K562 (cell line): ENCODE measurements around the gene SPINK4. TPM values are rescaled to one million over a fixed set of nuclear protein-coding genes. Genes with fewer than 3 reads are reported as not detected.

Source experiments
- ATAC-seq: fragments of 200-7000 bp; cut with Tn5 transposase; 3 replicates; pipeline ENCODE4 v1.9.1; 2020; ENCODE audit warnings: moderate library complexity
- BruUV-seq: library from RNA; stranded (reverse); fragments of 400-500 nt; replicated peaks from 2 replicates; lab custom pipeline; 2021; lab: Mats Ljungman, UMichigan
- CTCF ChIA-PET: fragments of 300-600 bp; formaldehyde crosslinking; extraction: SDS; loops from one replicate; lab custom pipeline; 2021; ENCODE audit warnings: low intra/inter-chr PET ratio; lab: Yijun Ruan, JAX
- POLR2A ChIA-PET: fragments of 300-600, 350-650 bp; sonication (Branson Sonifier 250); formaldehyde crosslinking; extraction: SDS; loops from one replicate; lab custom pipeline; 2021; ENCODE audit warnings: antibody characterized with exemption, inconsistent platforms; lab: Yijun Ruan, JAX
- DNase-seq, 4 experiments: peaks; one replicate each; pipeline versions ENCODE4 v3.0.0 to v3.0.0-alpha.2; 2011 to 2018; ENCODE audit warnings: low spot score in 3 of 4, mixed read lengths in 3 of 4; ENCODE audit errors: extremely low read depth in 1 of 4
- FAIRE-seq: peaks from 2 replicates; lab custom pipeline; 2011; peaks lifted over from hg19 to GRCh38; lab: Jason Lieb, UNC
- H2AFZ ChIP-seq: 2 replicates; pipeline ENCODE4 v1.6.0; 2011; ENCODE audit warnings: low read depth, low read length, control low read depth, inconsistent platforms
- H3K27ac ChIP-seq: fragments of 200-600 bp; 3 replicates; pipeline ENCODE4 v1.8.0; 2011; ENCODE audit warnings: low read depth, mild to moderate bottlenecking, control low read depth, inconsistent platforms, low read length, moderate library complexity, mixed read lengths; ENCODE audit errors: extremely low read depth
- H3K27me3 ChIP-seq, 2 experiments: fragments of 300-600 bp in 1 of 2; 2 replicates in 1 of 2; 3 replicates in 1 of 2; pipeline versions ENCODE4 v1.6.0 to v1.8.0; 2011; ENCODE audit warnings: inconsistent platforms in 2 of 2, low read length in 2 of 2, mild to moderate bottlenecking in 1 of 2, mixed read lengths in 1 of 2, moderate library complexity in 1 of 2; ENCODE audit not compliant: control insufficient read depth in 2 of 2, insufficient read depth in 2 of 2
- H3K36me3 ChIP-seq: fragments of 300-600 bp; 3 replicates; pipeline ENCODE4 v1.8.0; 2011; ENCODE audit warnings: mild to moderate bottlenecking, low read length, inconsistent platforms; ENCODE audit not compliant: control insufficient read depth, insufficient read depth
- H3K4me1 ChIP-seq, 2 experiments: fragments of 200-600 bp in 1 of 2; replicated peaks in 1 of 2; 2 replicates in 1 of 2; 3 replicates in 1 of 2; pipeline versions ENCODE4 v1.5.1 to v1.8.0; 2011; ENCODE audit warnings: inconsistent platforms in 2 of 2, low read length in 2 of 2, mild to moderate bottlenecking in 1 of 2, mixed read lengths in 1 of 2, moderate library complexity in 1 of 2; ENCODE audit not compliant: control insufficient read depth in 2 of 2, insufficient read depth in 2 of 2
- H3K4me2 ChIP-seq: 2 replicates; pipeline ENCODE4 v1.6.1; 2011; ENCODE audit warnings: low read length, control low read depth, inconsistent platforms, mixed read lengths; ENCODE audit not compliant: insufficient read depth
- H3K4me3 ChIP-seq: fragments of 200-600 bp; sonication (generic), shearing (Covaris generic); 2 replicates; pipeline ENCODE4 v1.5.1; 2016; ENCODE audit warnings: control low read depth, inconsistent platforms
- H3K79me2 ChIP-seq: fragments of 200-600 bp; 3 replicates; pipeline ENCODE4 v1.8.0; 2011; ENCODE audit warnings: low read length, inconsistent platforms; ENCODE audit not compliant: control insufficient read depth, insufficient read depth
- H3K9ac ChIP-seq, 2 experiments: 2 replicates each; pipeline versions ENCODE4 v1.6.0 to v1.6.1; 2011; ENCODE audit warnings: low read depth in 2 of 2, low read length in 2 of 2, control low read depth in 1 of 2, inconsistent platforms in 1 of 2, mild to moderate bottlenecking in 1 of 2, mixed read lengths in 1 of 2; ENCODE audit not compliant: insufficient read depth in 1 of 2
- H3K9me1 ChIP-seq: one replicate; pipeline ENCODE4 v1.6.0; 2011; ENCODE audit warnings: inconsistent platforms, mild to moderate bottlenecking, low read length, moderate library complexity; ENCODE audit not compliant: control insufficient read depth, insufficient read depth
- H3K9me3 ChIP-seq: replicated peaks from 2 replicates; pipeline ENCODE4 v1.5.1; 2011; ENCODE audit warnings: low read depth, low read length, inconsistent platforms; ENCODE audit not compliant: control insufficient read depth, insufficient read depth
- H4K20me1 ChIP-seq: replicated peaks from 2 replicates; pipeline ENCODE4 v1.6.1; 2011; ENCODE audit warnings: low read length, inconsistent platforms, mixed read lengths; ENCODE audit not compliant: control insufficient read depth, insufficient read depth
- CHD4 ChIP-seq: fragments of 200-600 bp; sonication (generic); IDR thresholded peaks from 3 replicates; pipeline ENCODE4 v1.6.1; 2012; ENCODE audit warnings: low read depth, mild to moderate bottlenecking, mixed read lengths, low read length, inconsistent platforms; ENCODE audit not compliant: insufficient read depth, insufficient replicate concordance, poor library complexity, severe bottlenecking
- FIP1L1 ChIP-seq: fragments of 200-400 bp; formaldehyde crosslinking; IDR thresholded peaks from 2 replicates; pipeline ENCODE4 v1.6.1; 2018; ENCODE audit warnings: mild to moderate bottlenecking, low read depth, low read length; ENCODE audit not compliant: poor library complexity, severe bottlenecking
- FOXJ2 ChIP-seq: fragments of 200-800 bp; sonication (Bioruptor generic); IDR thresholded peaks from 2 replicates; pipeline ENCODE4 v1.6.1; 2016; ENCODE audit warnings: missing genetic modification characterization, missing compliant biosample characterization
- HMG20B ChIP-seq: fragments of 250-450 bp; sonication (Bioruptor Pico); IDR thresholded peaks from 2 replicates; pipeline ENCODE4 v1.5.0; 2021; ENCODE audit warnings: mild to moderate bottlenecking
- MAFK ChIP-seq: IDR thresholded peaks from 2 replicates; pipeline ENCODE4 v1.6.1; 2011; ENCODE audit warnings: low read length, improper control_type of control experiment
- MYBL2 ChIP-seq, 2 experiments: fragments of 450-650 bp in 1 of 2; sonication (generic) in 1 of 2; formaldehyde crosslinking in 1 of 2; IDR thresholded peaks; 2 replicates each; pipeline versions ENCODE4 v1.6.1 to v1.8.1; 2017 to 2022; ENCODE audit warnings: borderline replicate concordance in 1 of 2, inconsistent platforms in 1 of 2, low read depth in 1 of 2, mild to moderate bottlenecking in 1 of 2, missing genetic modification reagents in 1 of 2, moderate library complexity in 1 of 2
- PHF21A ChIP-seq: fragments of 450-650 bp; IDR thresholded peaks from 2 replicates; pipeline ENCODE4 v1.6.1; 2017; ENCODE audit warnings: low read depth, borderline replicate concordance
- SRSF9 ChIP-seq: fragments of 200-400 bp; formaldehyde crosslinking; IDR thresholded peaks from 2 replicates; pipeline ENCODE4 v1.6.1; 2017; ENCODE audit warnings: low read depth, low read length, borderline replicate concordance
- TSC22D4 ChIP-seq: fragments of 450-650 bp; IDR thresholded peaks from 2 replicates; pipeline ENCODE4 v1.6.1; 2016; ENCODE audit warnings: missing genetic modification characterization, missing biosample characterization, control low read depth
- ZBTB8A ChIP-seq: fragments of 450-650 bp; IDR thresholded peaks from 2 replicates; pipeline ENCODE4 v1.6.1; 2018; ENCODE audit warnings: mild to moderate bottlenecking, moderate library complexity; ENCODE audit not compliant: partially characterized antibody
- WGBS: fragments of 100-300 bp; shearing (Covaris generic); methylation state at CpG from one replicate; pipeline ENCODE4 v1.1.6; 2016; ENCODE audit warnings: low coverage, mixed read lengths; ENCODE audit not compliant: insufficient coverage; ENCODE audit errors: missing lambda C conversion rate; 5-methylcytosine and 5-hydroxymethylcytosine counted together
- in situ Hi-C: fragments of 300-500 bp; cut with MboI; formaldehyde crosslinking; loops from 4 replicates; pipeline ENCODE4 v1.15.0; 2018; ENCODE audit warnings: inconsistent platforms, mixed read lengths
- intact Hi-C: fragments of 100-400 bp; cut with micrococcal nuclease; formaldehyde crosslinking; loops from 2 replicates; pipeline ENCODE4 v1.14.2; 2022
- polyA plus RNA-seq, 8 experiments: library from polyadenylated mRNA; depleted of rRNA in 4 of 8; stranded (reverse) in 5 of 8; unstranded in 3 of 8; fragments of >200 nt; fragmentation: Nextera tagmentation in 2 of 8; fragmentation: Illumina TruSeq in 1 of 8; extraction: Ambion mirVana in 2 of 8; extraction: Trizol in 1 of 8; gene quantifications; 2 replicates each; pipeline versions ENCODE4 v1.2.1 to v1.2.3, GENCODE V29; 2011 to 2014; ENCODE audit warnings: inconsistent platforms in 1 of 8, missing spikeins in 1 of 8
- total RNA-seq, 7 experiments: library from RNA; depleted of rRNA in 6 of 7; stranded (reverse); fragments of >200 nt in 6 of 7; fragmentation: Illumina TruSeq in 2 of 7; extraction: Trizol in 2 of 7; gene quantifications; 2 replicates each; pipeline versions ENCODE4 v1.2.1 to v1.2.3, GENCODE V29; 2011 to 2021; ENCODE audit warnings: low replicate concordance in 1 of 7
- TF ChIP-seq, protein P1 (sequence below): fragments of 250-450 bp; sonication (Bioruptor Pico); IDR thresholded peaks from 2 replicates; pipeline ENCODE4 v1.5.0; 2020; ENCODE audit warnings: mild to moderate bottlenecking
- TF ChIP-seq, protein P2 (sequence below): fragments of 250-450 bp; sonication (Bioruptor Pico); IDR thresholded peaks from 2 replicates; pipeline ENCODE4 v1.9.0; 2021; ENCODE audit warnings: mild to moderate bottlenecking, inconsistent platforms
- TF ChIP-seq, protein P3 (sequence below): fragments of 450-650 bp; formaldehyde crosslinking; IDR thresholded peaks from 2 replicates; pipeline ENCODE4 v1.4.0; 2022; ENCODE audit warnings: missing genetic modification characterization
- TF ChIP-seq, protein P4 (sequence below): fragments of 450-650 bp; IDR thresholded peaks from 2 replicates; pipeline ENCODE4 v1.6.1; 2016; ENCODE audit warnings: mild to moderate bottlenecking

SPINK4 gene
- total and polyA plus RNA-seq, 9 of the 15 experiments (the other 6 are each of a cell fraction or from before 2014, with no cell fraction given), result 0.74 to 5.5 (median 2.1) TPM; not detected in 2

DNA sequence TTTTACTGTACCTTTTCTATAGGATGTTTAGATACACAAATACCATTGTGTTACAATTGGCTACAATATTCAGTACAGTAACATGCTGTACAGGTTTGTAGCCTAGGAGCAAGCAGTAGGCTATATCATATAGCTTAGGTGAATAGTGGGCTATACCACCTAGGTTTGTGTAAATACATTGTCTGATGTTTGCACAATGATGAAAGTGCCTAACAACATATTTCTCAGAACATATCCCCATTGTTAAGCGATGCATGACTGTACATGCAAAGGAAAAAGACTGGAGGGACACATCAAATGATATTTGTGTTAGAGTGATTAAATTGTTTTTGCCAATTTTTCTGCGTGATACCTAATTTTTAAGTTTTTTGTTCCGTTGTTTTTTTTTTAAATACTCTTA lies 30.2 kb downstream of the SPINK4 start:
- Histone ChIP-seq H4K20me1 (no peaks in the 10 kb centered on the region), H3K4me1 (peaks cover 0 to 21% of the 10 kb centered on the region in 2 experiments; a peak in 2 of 5 replicates), H3K36me3 (peaks cover 65% of the 10 kb centered on the region), H3K4me2 (no peak overlapping the region), H3K9me1 (no peaks in the 10 kb centered on the region), H3K9me3 (no peaks in the 10 kb centered on the region), H3K27ac (no peak overlapping the region), H3K4me3 (no peak overlapping the region), H2AFZ (no peak overlapping the region), H3K27me3 (no peaks in the 10 kb centered on the region), H3K9ac (no peak overlapping the region), H3K79me2 (peaks cover 14% of the 10 kb centered on the region)
- ATAC-seq, result no peak
- no TSS peak for BruUV-seq
- intact Hi-C loops, result no loop called here
- DNase-seq, result no peak
- in situ Hi-C loops, result no loop called here
- ChIA-PET CTCF (no interaction called here), POLR2A (no interaction called here)
- no peak for FAIRE-seq
- 96% methylated on average over 3 of the region's 3 CpGs for WGBS
- TF ChIP-seq, protein P1, sequence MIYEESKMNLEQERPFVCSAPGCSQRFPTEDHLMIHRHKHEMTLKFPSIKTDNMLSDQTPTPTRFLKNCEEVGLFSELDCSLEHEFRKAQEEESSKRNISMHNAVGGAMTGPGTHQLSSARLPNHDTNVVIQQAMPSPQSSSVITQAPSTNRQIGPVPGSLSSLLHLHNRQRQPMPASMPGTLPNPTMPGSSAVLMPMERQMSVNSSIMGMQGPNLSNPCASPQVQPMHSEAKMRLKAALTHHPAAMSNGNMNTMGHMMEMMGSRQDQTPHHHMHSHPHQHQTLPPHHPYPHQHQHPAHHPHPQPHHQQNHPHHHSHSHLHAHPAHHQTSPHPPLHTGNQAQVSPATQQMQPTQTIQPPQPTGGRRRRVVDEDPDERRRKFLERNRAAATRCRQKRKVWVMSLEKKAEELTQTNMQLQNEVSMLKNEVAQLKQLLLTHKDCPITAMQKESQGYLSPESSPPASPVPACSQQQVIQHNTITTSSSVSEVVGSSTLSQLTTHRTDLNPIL (CRISPR knock-in tag), result no peak
- TF ChIP-seq TSC22D4 (tag) (no peak), PHF21A (no peak), FOXJ2 (no peak), SRSF9 (no peak), FIP1L1 (no peak), ZBTB8A (no peak), HMG20B (no peak), MYBL2 (IDR thresholded peaks at IDR 0.05; ENCODE audit: low read depth) (no peak), MYBL2 (CRISPR knock-in tag; IDR thresholded peaks at IDR 0.05; ENCODE audit: borderline replicate concordance) (no peak), MAFK (no peak), CHD4 (no peak)
- TF ChIP-seq, protein P2, sequence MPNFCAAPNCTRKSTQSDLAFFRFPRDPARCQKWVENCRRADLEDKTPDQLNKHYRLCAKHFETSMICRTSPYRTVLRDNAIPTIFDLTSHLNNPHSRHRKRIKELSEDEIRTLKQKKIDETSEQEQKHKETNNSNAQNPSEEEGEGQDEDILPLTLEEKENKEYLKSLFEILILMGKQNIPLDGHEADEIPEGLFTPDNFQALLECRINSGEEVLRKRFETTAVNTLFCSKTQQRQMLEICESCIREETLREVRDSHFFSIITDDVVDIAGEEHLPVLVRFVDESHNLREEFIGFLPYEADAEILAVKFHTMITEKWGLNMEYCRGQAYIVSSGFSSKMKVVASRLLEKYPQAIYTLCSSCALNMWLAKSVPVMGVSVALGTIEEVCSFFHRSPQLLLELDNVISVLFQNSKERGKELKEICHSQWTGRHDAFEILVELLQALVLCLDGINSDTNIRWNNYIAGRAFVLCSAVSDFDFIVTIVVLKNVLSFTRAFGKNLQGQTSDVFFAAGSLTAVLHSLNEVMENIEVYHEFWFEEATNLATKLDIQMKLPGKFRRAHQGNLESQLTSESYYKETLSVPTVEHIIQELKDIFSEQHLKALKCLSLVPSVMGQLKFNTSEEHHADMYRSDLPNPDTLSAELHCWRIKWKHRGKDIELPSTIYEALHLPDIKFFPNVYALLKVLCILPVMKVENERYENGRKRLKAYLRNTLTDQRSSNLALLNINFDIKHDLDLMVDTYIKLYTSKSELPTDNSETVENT (CRISPR knock-in tag), result no peak
- TF ChIP-seq, protein P3, sequence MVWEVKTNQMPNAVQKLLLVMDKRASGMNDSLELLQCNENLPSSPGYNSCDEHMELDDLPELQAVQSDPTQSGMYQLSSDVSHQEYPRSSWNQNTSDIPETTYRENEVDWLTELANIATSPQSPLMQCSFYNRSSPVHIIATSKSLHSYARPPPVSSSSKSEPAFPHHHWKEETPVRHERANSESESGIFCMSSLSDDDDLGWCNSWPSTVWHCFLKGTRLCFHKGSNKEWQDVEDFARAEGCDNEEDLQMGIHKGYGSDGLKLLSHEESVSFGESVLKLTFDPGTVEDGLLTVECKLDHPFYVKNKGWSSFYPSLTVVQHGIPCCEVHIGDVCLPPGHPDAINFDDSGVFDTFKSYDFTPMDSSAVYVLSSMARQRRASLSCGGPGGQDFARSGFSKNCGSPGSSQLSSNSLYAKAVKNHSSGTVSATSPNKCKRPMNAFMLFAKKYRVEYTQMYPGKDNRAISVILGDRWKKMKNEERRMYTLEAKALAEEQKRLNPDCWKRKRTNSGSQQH (CRISPR knock-in tag), result no peak
- TF ChIP-seq, protein P4, sequence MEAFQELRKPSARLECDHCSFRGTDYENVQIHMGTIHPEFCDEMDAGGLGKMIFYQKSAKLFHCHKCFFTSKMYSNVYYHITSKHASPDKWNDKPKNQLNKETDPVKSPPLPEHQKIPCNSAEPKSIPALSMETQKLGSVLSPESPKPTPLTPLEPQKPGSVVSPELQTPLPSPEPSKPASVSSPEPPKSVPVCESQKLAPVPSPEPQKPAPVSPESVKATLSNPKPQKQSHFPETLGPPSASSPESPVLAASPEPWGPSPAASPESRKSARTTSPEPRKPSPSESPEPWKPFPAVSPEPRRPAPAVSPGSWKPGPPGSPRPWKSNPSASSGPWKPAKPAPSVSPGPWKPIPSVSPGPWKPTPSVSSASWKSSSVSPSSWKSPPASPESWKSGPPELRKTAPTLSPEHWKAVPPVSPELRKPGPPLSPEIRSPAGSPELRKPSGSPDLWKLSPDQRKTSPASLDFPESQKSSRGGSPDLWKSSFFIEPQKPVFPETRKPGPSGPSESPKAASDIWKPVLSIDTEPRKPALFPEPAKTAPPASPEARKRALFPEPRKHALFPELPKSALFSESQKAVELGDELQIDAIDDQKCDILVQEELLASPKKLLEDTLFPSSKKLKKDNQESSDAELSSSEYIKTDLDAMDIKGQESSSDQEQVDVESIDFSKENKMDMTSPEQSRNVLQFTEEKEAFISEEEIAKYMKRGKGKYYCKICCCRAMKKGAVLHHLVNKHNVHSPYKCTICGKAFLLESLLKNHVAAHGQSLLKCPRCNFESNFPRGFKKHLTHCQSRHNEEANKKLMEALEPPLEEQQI, result no peak
